HepG2 (cell line): Measurements from ENCODE around the gene CHRD. TPM values are rescaled to one million over a fixed set of nuclear protein-coding genes. Genes with fewer than 3 reads are reported as not detected.

Experiments used
- ATAC-seq: fragments of 200-7000 bp; cut with Tn5 transposase; 3 replicates; pipeline ENCODE4 v1.9.1; 2020; ENCODE audit warnings: mild to moderate bottlenecking, moderate library complexity
- BruUV-seq: library from RNA; stranded (reverse); fragments of 400-500 nt; replicated peaks from 2 replicates; lab custom pipeline; 2021; lab: Mats Ljungman, UMichigan
- CTCF ChIA-PET: fragments of 300-600 bp; formaldehyde crosslinking; extraction: SDS; loops from one replicate; lab custom pipeline; 2021; ENCODE audit warnings: low total read pairs, inconsistent platforms, low intra/inter-chr PET ratio; lab: Yijun Ruan, JAX
- POLR2A ChIA-PET: fragments of 350-600 bp; sonication (Branson Sonifier 250); formaldehyde crosslinking; loops from one replicate; lab custom pipeline; 2020; ENCODE audit warnings: antibody characterized with exemption, inconsistent platforms; lab: Yijun Ruan, JAX
- DNase-seq: peaks from one replicate; pipeline ENCODE4 v3.0.0-alpha.2; 2015; ENCODE audit warnings: low spot score
- FAIRE-seq: peaks from 3 replicates; lab custom pipeline; 2011; peaks lifted over from hg19 to GRCh38; lab: Jason Lieb, UNC
- H2AFZ ChIP-seq: one replicate; pipeline ENCODE4 v1.6.1; 2011; ENCODE audit warnings: low read length, inconsistent platforms
- H3K27ac ChIP-seq: fragments of 300-600 bp; 3 replicates; pipeline ENCODE4 v1.8.0; 2011; ENCODE audit warnings: mixed run types, mild to moderate bottlenecking, mixed read lengths, low read length, inconsistent platforms; ENCODE audit not compliant: insufficient read depth; ENCODE audit errors: extremely low read length
- H3K27me3 ChIP-seq, 2 experiments: fragments of 200-600 bp in 1 of 2; 2 replicates in 1 of 2; 3 replicates in 1 of 2; pipeline versions ENCODE4 v1.6.0 to v1.8.0; 2011; ENCODE audit warnings: low read length in 2 of 2, mild to moderate bottlenecking in 2 of 2, moderate library complexity in 2 of 2, inconsistent platforms in 1 of 2; ENCODE audit not compliant: insufficient read depth in 2 of 2, control insufficient read depth in 1 of 2
- H3K36me3 ChIP-seq, 2 experiments: fragments of 200-600 bp in 1 of 2; replicated peaks in 1 of 2; 2 replicates in 1 of 2; 3 replicates in 1 of 2; pipeline versions ENCODE4 v1.5.1 to v1.8.0; 2011; ENCODE audit warnings: low read length in 2 of 2, inconsistent platforms in 1 of 2; ENCODE audit not compliant: insufficient read depth in 2 of 2, control insufficient read depth in 1 of 2
- H3K4me1 ChIP-seq: 2 replicates; pipeline ENCODE4 v1.5.1; 2012; ENCODE audit warnings: low read length, inconsistent platforms; ENCODE audit not compliant: insufficient read depth
- H3K4me2 ChIP-seq: 2 replicates; pipeline ENCODE4 v1.6.0; 2011; ENCODE audit warnings: low read depth, low read length, inconsistent platforms
- H3K4me3 ChIP-seq, 3 experiments: fragments of 200-600 bp in 1 of 3; sonication (generic), shearing (Covaris generic) in 1 of 3; replicated peaks in 1 of 3; 2 replicates each; pipeline ENCODE4 v1.5.1; 2011 to 2016; ENCODE audit warnings: low read length in 3 of 3, inconsistent platforms in 2 of 3, low read depth in 2 of 3, mild to moderate bottlenecking in 2 of 3, control low read depth in 1 of 3, mixed read lengths in 1 of 3; ENCODE audit not compliant: insufficient read depth in 1 of 3
- H3K79me2 ChIP-seq: one replicate; pipeline ENCODE4 v1.6.1; 2011; ENCODE audit warnings: low read length, inconsistent platforms; ENCODE audit not compliant: insufficient read depth
- H3K9ac ChIP-seq: 2 replicates; pipeline ENCODE4 v1.6.0; 2011; ENCODE audit warnings: mild to moderate bottlenecking, low read depth, low read length, inconsistent platforms; ENCODE audit not compliant: insufficient read depth
- H3K9me3 ChIP-seq: 2 replicates; pipeline ENCODE4 v1.5.1; 2012; ENCODE audit warnings: mild to moderate bottlenecking, low read length
- H4K20me1 ChIP-seq: 2 replicates; pipeline ENCODE4 v1.6.0; 2011; ENCODE audit warnings: inconsistent platforms, mild to moderate bottlenecking, low read length, moderate library complexity; ENCODE audit not compliant: insufficient read depth
- HDAC1 ChIP-seq: sonication (generic); formaldehyde crosslinking; IDR thresholded peaks from 2 replicates; pipeline ENCODE4 v1.5.1; 2020; ENCODE audit warnings: mild to moderate bottlenecking, missing genetic modification reagents
- HMGA1 ChIP-seq: sonication (generic); formaldehyde crosslinking; conservative IDR thresholded peaks from 2 replicates; pipeline ENCODE4 v1.4.0; 2020; ENCODE audit warnings: missing genetic modification reagents
- MAFK ChIP-seq, 2 experiments: IDR thresholded peaks in 1 of 2; conservative IDR thresholded peaks in 1 of 2; 2 replicates each; pipeline ENCODE4 v1.6.1; 2011; ENCODE audit warnings: improper control_type of control experiment in 2 of 2, low read length in 2 of 2
- ZBTB20 ChIP-seq: sonication (generic); formaldehyde crosslinking; IDR thresholded peaks from 2 replicates; pipeline ENCODE4 v1.8.1; 2023; ENCODE audit warnings: missing genetic modification reagents, low read depth, mild to moderate bottlenecking, borderline replicate concordance
- ZNF850 ChIP-seq: sonication (generic); formaldehyde crosslinking; conservative IDR thresholded peaks from 2 replicates; pipeline ENCODE4 v1.9.0; 2021; ENCODE audit warnings: mild to moderate bottlenecking, missing genetic modification reagents
- WGBS: methylation state at CpG from one replicate; pipeline ENCODE4 v1.1.6; 2017; ENCODE audit warnings: low lambda C conversion rate; 5-methylcytosine and 5-hydroxymethylcytosine counted together
- in situ Hi-C: cut with HindIII; loops from 2 replicates; pipeline ENCODE4 v1.10.0; 2017; ENCODE audit warnings: low pct_unique_long_range_greater_than_20kb; ENCODE audit not compliant: extremely low pct_ligation_motif_present
- intact Hi-C: fragments of 100-400 bp; cut with micrococcal nuclease; formaldehyde crosslinking; loops from one replicate; pipeline ENCODE4 v1.10.0; 2022; ENCODE audit not compliant: unreplicated experiment
- polyA plus RNA-seq, 8 experiments: library from polyadenylated mRNA; depleted of rRNA in 3 of 8; stranded (reverse) in 7 of 8; unstranded in 1 of 8; fragments of >200 nt; fragmentation: Illumina TruSeq in 4 of 8; extraction: Trizol in 4 of 8; gene quantifications; 2 replicates each; pipeline versions ENCODE4 v1.2.1 to v1.2.3, GENCODE V29; 2011 to 2016; ENCODE audit warnings: low read depth in 4 of 8, missing spikeins in 1 of 8, mixed read lengths in 1 of 8; ENCODE audit not compliant: insufficient read depth in 1 of 8
- total RNA-seq, 5 experiments: library from RNA; depleted of rRNA; stranded (reverse); fragments of >200 nt; fragmentation: Illumina TruSeq; extraction: Trizol; gene quantifications; 2 replicates each; pipeline ENCODE4 v1.2.3, GENCODE V29; 2016; ENCODE audit warnings: low read depth in 1 of 5
- TF ChIP-seq, protein P1 (sequence below): sonication (generic); formaldehyde crosslinking; IDR thresholded peaks from 2 replicates; pipeline ENCODE4 v1.4.0; 2020; ENCODE audit warnings: missing genetic modification reagents
- TF ChIP-seq, protein P2 (sequence below): sonication (generic); formaldehyde crosslinking; IDR thresholded peaks from 2 replicates; pipeline ENCODE4 v1.5.0; 2020; ENCODE audit warnings: missing genetic modification reagents
- TF ChIP-seq, protein P3 (sequence below): IDR thresholded peaks from 2 replicates; pipeline ENCODE4 v1.6.1; 2016; ENCODE audit warnings: low read depth, borderline replicate concordance

The CHRD gene
- total and polyA plus RNA-seq, 2 of the 13 experiments (the other 11 are each of a cell fraction or from before 2014, with no cell fraction given), result 22.2 to 35.2 TPM

DNA sequence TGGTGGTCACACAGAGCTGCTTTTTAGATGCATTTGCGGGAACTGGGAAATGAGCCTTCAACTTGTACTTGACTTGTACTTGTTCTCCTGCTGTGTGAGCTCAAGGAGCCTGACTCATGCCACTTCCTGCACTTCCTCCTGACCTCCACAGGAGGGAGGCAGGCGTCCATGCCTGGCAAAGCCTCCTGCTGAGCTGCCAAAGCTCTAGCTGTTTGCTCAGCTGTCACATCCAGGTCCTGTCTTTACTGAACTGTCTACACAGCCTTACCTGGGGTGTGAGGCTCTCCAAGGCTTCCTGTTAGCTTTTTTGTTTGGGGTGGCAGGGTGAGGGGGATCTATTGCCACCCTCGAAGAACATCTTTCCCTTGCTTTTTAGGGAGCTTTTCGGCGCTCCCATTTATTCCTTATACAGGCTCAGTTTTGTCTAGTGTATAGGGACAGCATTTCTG lies 8.3 kb upstream of the CHRD start (continued):
- TF ChIP-seq, protein P1, sequence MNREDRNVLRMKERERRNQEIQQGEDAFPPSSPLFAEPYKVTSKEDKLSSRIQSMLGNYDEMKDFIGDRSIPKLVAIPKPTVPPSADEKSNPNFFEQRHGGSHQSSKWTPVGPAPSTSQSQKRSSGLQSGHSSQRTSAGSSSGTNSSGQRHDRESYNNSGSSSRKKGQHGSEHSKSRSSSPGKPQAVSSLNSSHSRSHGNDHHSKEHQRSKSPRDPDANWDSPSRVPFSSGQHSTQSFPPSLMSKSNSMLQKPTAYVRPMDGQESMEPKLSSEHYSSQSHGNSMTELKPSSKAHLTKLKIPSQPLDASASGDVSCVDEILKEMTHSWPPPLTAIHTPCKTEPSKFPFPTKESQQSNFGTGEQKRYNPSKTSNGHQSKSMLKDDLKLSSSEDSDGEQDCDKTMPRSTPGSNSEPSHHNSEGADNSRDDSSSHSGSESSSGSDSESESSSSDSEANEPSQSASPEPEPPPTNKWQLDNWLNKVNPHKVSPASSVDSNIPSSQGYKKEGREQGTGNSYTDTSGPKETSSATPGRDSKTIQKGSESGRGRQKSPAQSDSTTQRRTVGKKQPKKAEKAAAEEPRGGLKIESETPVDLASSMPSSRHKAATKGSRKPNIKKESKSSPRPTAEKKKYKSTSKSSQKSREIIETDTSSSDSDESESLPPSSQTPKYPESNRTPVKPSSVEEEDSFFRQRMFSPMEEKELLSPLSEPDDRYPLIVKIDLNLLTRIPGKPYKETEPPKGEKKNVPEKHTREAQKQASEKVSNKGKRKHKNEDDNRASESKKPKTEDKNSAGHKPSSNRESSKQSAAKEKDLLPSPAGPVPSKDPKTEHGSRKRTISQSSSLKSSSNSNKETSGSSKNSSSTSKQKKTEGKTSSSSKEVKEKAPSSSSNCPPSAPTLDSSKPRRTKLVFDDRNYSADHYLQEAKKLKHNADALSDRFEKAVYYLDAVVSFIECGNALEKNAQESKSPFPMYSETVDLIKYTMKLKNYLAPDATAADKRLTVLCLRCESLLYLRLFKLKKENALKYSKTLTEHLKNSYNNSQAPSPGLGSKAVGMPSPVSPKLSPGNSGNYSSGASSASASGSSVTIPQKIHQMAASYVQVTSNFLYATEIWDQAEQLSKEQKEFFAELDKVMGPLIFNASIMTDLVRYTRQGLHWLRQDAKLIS (CRISPR knock-in tag), result 0 out of 2 replicates have a peak, but pooled peaks have one; percentile 56
- TF ChIP-seq, protein P2, sequence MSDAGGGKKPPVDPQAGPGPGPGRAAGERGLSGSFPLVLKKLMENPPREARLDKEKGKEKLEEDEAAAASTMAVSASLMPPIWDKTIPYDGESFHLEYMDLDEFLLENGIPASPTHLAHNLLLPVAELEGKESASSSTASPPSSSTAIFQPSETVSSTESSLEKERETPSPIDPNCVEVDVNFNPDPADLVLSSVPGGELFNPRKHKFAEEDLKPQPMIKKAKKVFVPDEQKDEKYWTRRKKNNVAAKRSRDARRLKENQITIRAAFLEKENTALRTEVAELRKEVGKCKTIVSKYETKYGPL, result no peak
- TF ChIP-seq, protein P3, sequence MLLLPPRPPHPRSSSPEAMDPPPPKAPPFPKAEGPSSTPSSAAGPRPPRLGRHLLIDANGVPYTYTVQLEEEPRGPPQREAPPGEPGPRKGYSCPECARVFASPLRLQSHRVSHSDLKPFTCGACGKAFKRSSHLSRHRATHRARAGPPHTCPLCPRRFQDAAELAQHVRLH (CRISPR knock-in tag), result no peak
- TF ChIP-seq HMGA1 (CRISPR knock-in tag) (no peak), ZBTB20 (no peak)

DNA sequence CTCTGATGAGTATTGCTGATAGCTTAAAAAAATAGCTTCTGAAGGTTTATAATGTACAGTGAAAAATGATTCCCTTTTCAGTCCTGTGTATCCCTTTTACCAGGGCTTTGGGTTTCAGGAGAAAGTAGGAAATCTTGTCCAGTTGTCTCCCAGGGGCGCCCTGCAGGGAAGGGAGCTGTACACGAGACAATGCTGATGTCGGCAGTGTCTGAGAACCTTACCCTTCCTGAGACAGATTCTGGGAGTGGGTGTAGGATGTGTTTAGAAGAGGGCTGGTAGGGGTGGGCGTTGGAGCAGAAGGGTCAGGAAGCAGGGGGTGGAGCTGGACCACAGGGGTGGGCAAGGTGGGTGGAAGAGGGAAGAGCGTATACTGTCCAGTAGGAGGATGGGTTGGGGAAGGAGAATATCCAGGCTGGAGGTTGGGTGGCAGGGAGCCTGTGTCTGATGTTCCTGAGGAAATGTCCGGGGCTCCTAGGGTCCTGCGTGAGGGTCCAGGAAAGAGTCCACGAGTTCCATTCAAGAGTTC lies 7.5 kb upstream of the CHRD start:
- Histone ChIP-seq H2AFZ (no peak overlapping the region), H3K36me3 (peaks cover 15 to 50% of the 10 kb centered on the region in 2 experiments), H3K9ac (no peak overlapping the region), H3K4me2 (no peak overlapping the region), H3K4me1 (peaks cover 30% of the 10 kb centered on the region), H3K4me3 (no peak overlapping the region), H4K20me1 (peaks cover 15% of the 10 kb centered on the region), H3K9me3 (no peaks in the 10 kb centered on the region), H3K27ac (no peak overlapping the region), H3K79me2 (peaks cover 8% of the 10 kb centered on the region), H3K27me3 (no peaks in the 10 kb centered on the region; a peak in 1 of 5 replicates)
- FAIRE-seq (no peak), DNase-seq (no peak), ATAC-seq (peak; percentile 7; the same call in 1 of the 3 replicates)
- in situ Hi-C loops, result loop anchor here (10.0 kb wide), 2 partner anchors 92 to 142 kb away; no protein-coding TSS in a partner anchor
- 87% methylated on average over 8 of the region's 8 CpGs for WGBS
- intact Hi-C loops, result loop anchor here (5.0 kb wide), 1 partner anchor 1205 kb away; no protein-coding TSS in a partner anchor
- BruUV-seq, result no TSS peak
- ChIA-PET POLR2A (interaction anchor here (1.2 to 3.5 kb wide), 8 partner anchors 8 to 169 kb away, joined by 3 to 21 read pairs (median 6); partner anchors contain the start of genes CLCN2 and POLR2H), CTCF (interaction anchor here (1.0 to 2.3 kb wide), 5 partner anchors 18 to 172 kb away, joined by 4 to 20 read pairs (median 7); no protein-coding TSS in a partner anchor)
- no peak for TF ChIP-seq ZNF850 (CRISPR knock-in tag)
- peak in 1 of 2 experiments; percentile 47; a peak in 3 of 4 replicates for TF ChIP-seq MAFK (conservative IDR thresholded peaks at IDR 0.05 in 1 of 2, IDR thresholded peaks at IDR 0.05 in 1 of 2; ENCODE audit: low read length in 2 of 2)
- TF ChIP-seq HDAC1 (CRISPR knock-in tag), result no peak
